ENCODE results near the gene CREB3L2.

- TF ChIP-seq, protein P1, sequence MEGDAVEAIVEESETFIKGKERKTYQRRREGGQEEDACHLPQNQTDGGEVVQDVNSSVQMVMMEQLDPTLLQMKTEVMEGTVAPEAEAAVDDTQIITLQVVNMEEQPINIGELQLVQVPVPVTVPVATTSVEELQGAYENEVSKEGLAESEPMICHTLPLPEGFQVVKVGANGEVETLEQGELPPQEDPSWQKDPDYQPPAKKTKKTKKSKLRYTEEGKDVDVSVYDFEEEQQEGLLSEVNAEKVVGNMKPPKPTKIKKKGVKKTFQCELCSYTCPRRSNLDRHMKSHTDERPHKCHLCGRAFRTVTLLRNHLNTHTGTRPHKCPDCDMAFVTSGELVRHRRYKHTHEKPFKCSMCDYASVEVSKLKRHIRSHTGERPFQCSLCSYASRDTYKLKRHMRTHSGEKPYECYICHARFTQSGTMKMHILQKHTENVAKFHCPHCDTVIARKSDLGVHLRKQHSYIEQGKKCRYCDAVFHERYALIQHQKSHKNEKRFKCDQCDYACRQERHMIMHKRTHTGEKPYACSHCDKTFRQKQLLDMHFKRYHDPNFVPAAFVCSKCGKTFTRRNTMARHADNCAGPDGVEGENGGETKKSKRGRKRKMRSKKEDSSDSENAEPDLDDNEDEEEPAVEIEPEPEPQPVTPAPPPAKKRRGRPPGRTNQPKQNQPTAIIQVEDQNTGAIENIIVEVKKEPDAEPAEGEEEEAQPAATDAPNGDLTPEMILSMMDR (IDR thresholded peaks at IDR 0.05 in 2 of 3, conservative IDR thresholded peaks at IDR 0.05 in 1 of 3; ENCODE audit: control insufficient read depth in 2 of 3, extremely low read depth in 1 of 3, insufficient read depth in 1 of 3, low read depth in 3 of 3, low read length in 3 of 3): peak; percentile 8 to 41 (median 23); a peak in 4 of 6 replicates
- TF ChIP-seq POLR2AphosphoS5 (IDR thresholded peaks at IDR 0.05; ENCODE audit: low read length) (no peak; the same call in none of the 2 replicates), TARDBP (IDR thresholded peaks at IDR 0.05; ENCODE audit: borderline replicate concordance) (no peak), NRF1 (conservative IDR thresholded peaks at IDR 0.05; ENCODE audit: low read depth, low read length) (no peak)
- TF ChIP-seq, protein P2, sequence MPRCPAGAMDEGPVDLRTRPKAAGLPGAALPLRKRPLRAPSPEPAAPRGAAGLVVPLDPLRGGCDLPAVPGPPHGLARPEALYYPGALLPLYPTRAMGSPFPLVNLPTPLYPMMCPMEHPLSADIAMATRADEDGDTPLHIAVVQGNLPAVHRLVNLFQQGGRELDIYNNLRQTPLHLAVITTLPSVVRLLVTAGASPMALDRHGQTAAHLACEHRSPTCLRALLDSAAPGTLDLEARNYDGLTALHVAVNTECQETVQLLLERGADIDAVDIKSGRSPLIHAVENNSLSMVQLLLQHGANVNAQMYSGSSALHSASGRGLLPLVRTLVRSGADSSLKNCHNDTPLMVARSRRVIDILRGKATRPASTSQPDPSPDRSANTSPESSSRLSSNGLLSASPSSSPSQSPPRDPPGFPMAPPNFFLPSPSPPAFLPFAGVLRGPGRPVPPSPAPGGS (IDR thresholded peaks at IDR 0.05; ENCODE audit: borderline replicate concordance, insufficient read depth, low read depth, low read length, poor library complexity, severe bottlenecking): no peak
Measured at GRCh38 chr7:137985897-137986251, 16.0 kb downstream of the CREB3L2 start.

Data from GM12878 (cell line).